ENCODE data around the gene CTNND2. TPM values are rescaled to one million over a fixed set of nuclear protein-coding genes. Genes with fewer than 3 reads are reported as not detected.

Gene CTNND2
- total and polyA plus RNA-seq, 3 donors from 2014 or later, result 9.1 to 17.2 (median 11.3) TPM

DNA sequence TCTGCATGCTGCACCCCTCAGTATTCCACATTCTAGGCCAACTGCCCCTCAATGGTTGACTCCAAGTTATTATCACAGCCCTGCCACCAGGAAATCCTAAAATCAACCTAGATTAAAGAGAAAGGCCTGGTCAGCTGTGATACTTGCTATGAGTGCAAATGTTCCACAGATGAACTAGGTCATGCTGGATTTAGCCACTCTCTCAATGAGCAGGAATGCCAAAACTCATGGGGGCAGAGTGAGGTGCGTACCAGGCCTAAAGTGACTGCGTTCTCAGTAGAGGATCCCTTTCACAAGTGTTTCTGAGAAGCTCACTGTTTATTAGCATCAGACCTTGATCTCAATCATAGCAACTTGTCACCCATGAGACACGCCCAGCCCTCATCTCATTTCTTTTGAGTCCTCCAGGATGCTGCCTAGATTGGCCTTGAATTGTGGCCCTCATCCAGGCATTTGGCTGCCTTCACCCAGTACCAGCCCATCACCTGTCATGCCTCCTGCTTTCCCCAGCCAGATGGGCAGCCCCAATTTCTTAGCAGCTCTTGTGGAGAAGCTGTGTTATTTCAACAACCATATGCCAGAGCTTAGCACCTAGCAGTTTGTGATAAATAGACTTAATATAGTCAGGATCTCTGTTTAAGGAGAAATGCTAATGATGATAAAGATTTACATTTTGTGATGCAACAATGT lies 383.9 kb downstream of the CTNND2 start:
- TF ChIP-seq, protein P1, sequence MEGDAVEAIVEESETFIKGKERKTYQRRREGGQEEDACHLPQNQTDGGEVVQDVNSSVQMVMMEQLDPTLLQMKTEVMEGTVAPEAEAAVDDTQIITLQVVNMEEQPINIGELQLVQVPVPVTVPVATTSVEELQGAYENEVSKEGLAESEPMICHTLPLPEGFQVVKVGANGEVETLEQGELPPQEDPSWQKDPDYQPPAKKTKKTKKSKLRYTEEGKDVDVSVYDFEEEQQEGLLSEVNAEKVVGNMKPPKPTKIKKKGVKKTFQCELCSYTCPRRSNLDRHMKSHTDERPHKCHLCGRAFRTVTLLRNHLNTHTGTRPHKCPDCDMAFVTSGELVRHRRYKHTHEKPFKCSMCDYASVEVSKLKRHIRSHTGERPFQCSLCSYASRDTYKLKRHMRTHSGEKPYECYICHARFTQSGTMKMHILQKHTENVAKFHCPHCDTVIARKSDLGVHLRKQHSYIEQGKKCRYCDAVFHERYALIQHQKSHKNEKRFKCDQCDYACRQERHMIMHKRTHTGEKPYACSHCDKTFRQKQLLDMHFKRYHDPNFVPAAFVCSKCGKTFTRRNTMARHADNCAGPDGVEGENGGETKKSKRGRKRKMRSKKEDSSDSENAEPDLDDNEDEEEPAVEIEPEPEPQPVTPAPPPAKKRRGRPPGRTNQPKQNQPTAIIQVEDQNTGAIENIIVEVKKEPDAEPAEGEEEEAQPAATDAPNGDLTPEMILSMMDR (IDR thresholded peaks at IDR 0.05), result no peak
- H3K9me3 ChIP-seq, result no peaks in the 10 kb centered on the region
- 91 to 98% methylated on average over 3 of the region's 3 CpGs for WGBS, 2 donors
- H3K4me1 ChIP-seq, result no peaks in the 10 kb centered on the region
- no peak overlapping the region for H3K4me3 ChIP-seq
- no peaks in the 10 kb centered on the region for H3K27me3 ChIP-seq
- intact Hi-C loops (cut with DNase I; ENCODE audit: low total_unique reads), result no loop called here
- H3K36me3 ChIP-seq (ENCODE audit: low read depth, missing control alignments), result no peaks in the 10 kb centered on the region
- no peak overlapping the region for H3K27ac ChIP-seq
- no peak for DNase-seq

DNA sequence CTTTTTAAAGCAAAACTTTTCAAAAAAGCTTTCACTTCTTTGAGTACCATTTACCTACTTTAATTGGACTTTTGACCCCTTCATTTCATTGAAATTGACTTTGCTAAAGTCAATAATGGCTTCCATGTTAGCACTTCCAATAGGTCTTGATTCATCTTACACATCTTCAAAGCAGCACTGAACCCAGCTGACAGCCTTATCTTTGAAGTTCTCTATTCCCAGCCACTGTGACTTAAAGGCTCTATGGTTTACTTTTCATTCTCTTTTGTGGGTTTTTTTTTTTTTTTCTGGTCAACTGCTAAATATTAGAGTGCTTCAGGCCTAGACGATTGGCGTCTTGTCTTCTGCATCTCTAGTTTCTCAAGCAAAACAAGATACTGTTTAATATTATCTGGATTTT lies 385.0 kb downstream of the CTNND2 start:
- H3K4me1 ChIP-seq, result no peaks in the 10 kb centered on the region
- 87 to 92% methylated on average over 2 of the region's 2 CpGs for WGBS, 2 donors
- TF ChIP-seq POLR2A (IDR thresholded peaks at IDR 0.05), result no peak
- TF ChIP-seq, protein P1 (IDR thresholded peaks at IDR 0.05), result no peak
- intact Hi-C loops (cut with DNase I; ENCODE audit: low total_unique reads), result no loop called here
- no peaks in the 10 kb centered on the region for H3K27me3 ChIP-seq
- no peaks in the 10 kb centered on the region for H3K36me3 ChIP-seq (ENCODE audit: low read depth, missing control alignments)
- no peaks in the 10 kb centered on the region for H3K9me3 ChIP-seq
- H3K27ac ChIP-seq, result no peak overlapping the region
- no peak overlapping the region for H3K4me3 ChIP-seq
- no peak for DNase-seq

DNA sequence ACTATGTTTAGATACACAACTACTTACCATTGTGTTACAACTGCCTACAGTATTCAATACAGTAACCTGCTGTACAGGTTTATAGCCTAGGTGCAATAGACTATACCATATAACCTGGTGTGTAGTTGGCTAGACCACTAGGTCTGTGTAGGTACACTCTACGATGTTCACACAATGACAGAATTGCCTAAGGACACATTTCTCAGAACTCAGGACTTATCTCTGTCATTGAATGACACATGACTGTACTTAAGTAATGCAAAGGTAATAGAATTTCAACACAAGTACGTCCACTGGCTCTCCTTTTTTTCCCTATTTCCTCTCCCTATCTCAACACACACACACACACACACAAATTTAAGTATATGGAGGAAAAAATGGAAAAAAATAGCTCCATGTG lies 385.6 kb downstream of the CTNND2 start:
- no peak for DNase-seq
- no peaks in the 10 kb centered on the region for H3K36me3 ChIP-seq (ENCODE audit: low read depth, missing control alignments)
- TF ChIP-seq, protein P1 (IDR thresholded peaks at IDR 0.05), result no peak
- no peak for TF ChIP-seq POLR2A (IDR thresholded peaks at IDR 0.05)

DNA sequence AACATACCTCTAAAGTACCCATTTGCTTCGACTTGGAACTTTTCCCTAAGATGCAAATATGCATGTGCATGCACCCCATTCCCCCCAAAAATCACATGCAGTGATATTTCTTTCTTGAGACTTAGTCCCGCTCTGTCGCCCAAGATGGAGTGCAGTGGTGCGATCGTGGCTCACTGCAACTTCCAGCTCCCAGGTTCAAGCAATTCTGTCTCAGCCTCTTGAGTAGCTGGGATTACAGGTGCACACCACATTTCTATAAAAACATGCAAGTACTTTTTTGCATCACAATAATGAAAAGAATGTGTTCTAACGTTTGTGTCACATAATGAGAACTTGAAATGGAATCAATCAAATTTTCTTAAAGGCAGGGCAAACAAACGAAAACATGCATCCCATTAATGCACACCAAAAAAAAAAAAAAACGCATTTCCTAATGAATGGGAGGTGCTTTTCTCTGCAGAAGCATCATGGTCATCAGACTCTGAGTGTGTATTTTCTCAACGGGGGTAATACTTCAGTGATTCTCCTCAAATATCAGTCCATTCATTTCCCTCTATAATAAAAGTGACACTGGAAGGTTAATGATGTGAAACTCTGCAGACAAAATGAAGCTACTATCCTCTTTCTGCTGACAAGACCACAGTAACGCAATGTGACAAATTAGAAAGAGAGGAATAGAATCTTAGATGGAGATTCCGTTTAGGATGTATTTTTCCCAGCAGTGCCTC lies 389.4 kb downstream of the CTNND2 start:
- no peaks in the 10 kb centered on the region for H3K36me3 ChIP-seq (ENCODE audit: low read depth, missing control alignments)
- H3K27me3 ChIP-seq, result no peaks in the 10 kb centered on the region
- WGBS, 2 donors, result 75 to 78% methylated on average over 11 of the region's 11 CpGs

More for the DNA sequence above, 385.6 kb downstream of the CTNND2 start:
- WGBS, 2 donors, result 85 to 88% methylated on average over 2 of the region's 2 CpGs
- Histone ChIP-seq H3K4me3 (no peak overlapping the region), H3K27ac (no peak overlapping the region), H3K9me3 (no peaks in the 10 kb centered on the region), H3K4me1 (no peaks in the 10 kb centered on the region), H3K27me3 (no peaks in the 10 kb centered on the region)
- intact Hi-C loops (cut with DNase I; ENCODE audit: low total_unique reads), result no loop called here

More for the DNA sequence above, 389.4 kb downstream of the CTNND2 start:
- TF ChIP-seq POLR2A (IDR thresholded peaks at IDR 0.05), result no peak
- TF ChIP-seq, protein P1 (IDR thresholded peaks at IDR 0.05), result no peak
- Histone ChIP-seq H3K27ac (no peak overlapping the region), H3K9me3 (no peaks in the 10 kb centered on the region), H3K4me1 (no peaks in the 10 kb centered on the region), H3K4me3 (no peak overlapping the region)
- no peak for DNase-seq
- intact Hi-C loops (cut with DNase I; ENCODE audit: low total_unique reads), result no loop called here
